ENCODE results near the gene C10orf62.

C10orf62 gene

DNA sequence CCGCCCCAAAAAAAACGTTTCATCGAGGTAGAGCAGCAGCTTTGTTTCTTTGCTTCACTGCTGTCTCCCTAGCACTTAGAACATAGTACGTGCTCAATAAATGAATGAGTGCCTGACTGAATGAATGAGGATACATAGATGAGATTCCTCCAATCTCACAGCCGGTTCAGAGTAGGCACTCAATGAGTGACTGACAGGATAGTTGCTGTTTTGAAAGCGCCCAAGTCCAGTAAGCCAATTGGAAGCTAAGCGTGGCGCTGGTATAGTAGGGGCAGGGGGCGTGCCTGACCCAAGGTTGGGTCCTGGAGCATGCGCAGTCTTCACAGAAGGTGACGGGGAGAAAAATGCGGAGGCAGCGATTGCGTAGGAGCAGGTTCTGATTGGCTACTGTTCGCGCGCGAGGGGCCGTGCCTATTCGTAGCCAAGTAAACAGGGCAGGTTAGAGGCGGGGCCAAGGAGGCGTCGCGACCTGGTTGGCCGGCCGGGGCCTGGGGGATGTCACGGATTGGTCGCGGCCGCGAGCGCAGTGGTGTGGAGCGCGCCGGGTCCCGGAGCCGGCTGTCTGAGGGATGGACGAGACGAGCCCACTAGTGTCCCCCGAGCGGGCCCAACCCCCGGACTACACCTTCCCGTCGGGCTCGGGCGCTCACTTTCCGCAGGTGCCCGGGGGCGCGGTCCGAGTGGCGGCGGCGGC, 50.8 kb downstream of the C10orf62 start, which contains the start of gene PI4K2A:
PI4K2A (plus strand) TSS at position 498 of the 694 bp plus-strand sequence; CDS start at position 570, 72 bp downstream.
- TF ChIP-seq, protein P1, sequence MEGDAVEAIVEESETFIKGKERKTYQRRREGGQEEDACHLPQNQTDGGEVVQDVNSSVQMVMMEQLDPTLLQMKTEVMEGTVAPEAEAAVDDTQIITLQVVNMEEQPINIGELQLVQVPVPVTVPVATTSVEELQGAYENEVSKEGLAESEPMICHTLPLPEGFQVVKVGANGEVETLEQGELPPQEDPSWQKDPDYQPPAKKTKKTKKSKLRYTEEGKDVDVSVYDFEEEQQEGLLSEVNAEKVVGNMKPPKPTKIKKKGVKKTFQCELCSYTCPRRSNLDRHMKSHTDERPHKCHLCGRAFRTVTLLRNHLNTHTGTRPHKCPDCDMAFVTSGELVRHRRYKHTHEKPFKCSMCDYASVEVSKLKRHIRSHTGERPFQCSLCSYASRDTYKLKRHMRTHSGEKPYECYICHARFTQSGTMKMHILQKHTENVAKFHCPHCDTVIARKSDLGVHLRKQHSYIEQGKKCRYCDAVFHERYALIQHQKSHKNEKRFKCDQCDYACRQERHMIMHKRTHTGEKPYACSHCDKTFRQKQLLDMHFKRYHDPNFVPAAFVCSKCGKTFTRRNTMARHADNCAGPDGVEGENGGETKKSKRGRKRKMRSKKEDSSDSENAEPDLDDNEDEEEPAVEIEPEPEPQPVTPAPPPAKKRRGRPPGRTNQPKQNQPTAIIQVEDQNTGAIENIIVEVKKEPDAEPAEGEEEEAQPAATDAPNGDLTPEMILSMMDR (IDR thresholded peaks at IDR 0.05; ENCODE audit: low read depth, low read length): no peak
- peak; percentile 98 for DNase-seq (ENCODE audit: extremely low read depth, low read depth)
